Liver (tissue), 9 donors: ENCODE measurements around the gene TCAIM. TPM values are rescaled to one million over a fixed set of nuclear protein-coding genes. Genes with fewer than 3 reads are reported as not detected.

Experiments
- DNase-seq: peaks from one replicate; pipeline ENCODE4 v3.0.0-alpha.2; 2017; ENCODE audit warnings: low spot score
- H3K27ac ChIP-seq, 2 donors: one replicate each; pipeline ENCODE4 v1.7.0; 2013; ENCODE audit warnings: inconsistent platforms in 2 of 2, low read length in 2 of 2, control low read depth in 1 of 2, low read depth in 1 of 2, mild to moderate bottlenecking in 1 of 2
- H3K27me3 ChIP-seq, 4 donors: one replicate each; pipeline versions ENCODE4 v1.6.1 to v1.7.0; 2013; ENCODE audit warnings: low read length in 3 of 4, inconsistent platforms in 1 of 4, mild to moderate bottlenecking in 1 of 4, moderate library complexity in 1 of 4; ENCODE audit not compliant: control insufficient read depth in 4 of 4, insufficient read depth in 4 of 4
- H3K36me3 ChIP-seq, 4 donors: one replicate each; pipeline versions ENCODE4 v1.6.1 to v1.7.0; 2013; ENCODE audit warnings: low read length in 3 of 4, mild to moderate bottlenecking in 3 of 4, low read depth in 1 of 4, moderate library complexity in 1 of 4; ENCODE audit not compliant: control insufficient read depth in 4 of 4, insufficient read depth in 3 of 4
- H3K4me1 ChIP-seq, 4 donors: one replicate each; pipeline versions ENCODE4 v1.6.1 to v1.7.0; 2013; ENCODE audit warnings: low read length in 3 of 4, mild to moderate bottlenecking in 3 of 4, moderate library complexity in 1 of 4; ENCODE audit not compliant: control insufficient read depth in 4 of 4, insufficient read depth in 4 of 4
- H3K4me3 ChIP-seq, 3 donors: one replicate each; pipeline versions ENCODE4 v1.6.1 to v1.7.0; 2013; ENCODE audit warnings: low read length in 3 of 3, control low read depth in 1 of 3, low read depth in 1 of 3, mild to moderate bottlenecking in 1 of 3
- H3K9ac ChIP-seq, 2 donors: one replicate each; pipeline ENCODE4 v1.7.0; 2013; ENCODE audit warnings: low read length in 2 of 2, mild to moderate bottlenecking in 2 of 2, moderate library complexity in 2 of 2, control low read depth in 1 of 2, low read depth in 1 of 2
- H3K9me3 ChIP-seq, 4 donors: one replicate each; pipeline versions ENCODE4 v1.6.1 to v1.7.0; 2013; ENCODE audit warnings: low read length in 3 of 4; ENCODE audit not compliant: control insufficient read depth in 4 of 4
- EGR1 ChIP-seq, 2 donors: IDR thresholded peaks; 2 replicates each; pipeline ENCODE4 v1.6.1; 2016 to 2018; ENCODE audit warnings: antibody characterized with exemption in 2 of 2, low read depth in 2 of 2
- FOXA1 ChIP-seq: IDR thresholded peaks from 2 replicates; pipeline ENCODE4 v1.6.1; 2016; ENCODE audit warnings: antibody characterized with exemption
- FOXA2 ChIP-seq: IDR thresholded peaks from 2 replicates; pipeline ENCODE4 v1.6.1; 2016; ENCODE audit warnings: antibody characterized with exemption
- GABPA ChIP-seq, 2 donors: IDR thresholded peaks in 1 of 2; conservative IDR thresholded peaks in 1 of 2; 2 replicates each; pipeline ENCODE4 v1.6.1; 2016; ENCODE audit warnings: antibody characterized with exemption in 2 of 2, mild to moderate bottlenecking in 1 of 2, moderate library complexity in 1 of 2
- HNF4A ChIP-seq, 2 donors: conservative IDR thresholded peaks; 2 replicates each; pipeline ENCODE4 v1.6.1; 2016; ENCODE audit warnings: antibody characterized with exemption in 2 of 2, mild to moderate bottlenecking in 2 of 2
- JUND ChIP-seq, 2 donors: IDR thresholded peaks; 2 replicates each; pipeline ENCODE4 v1.6.1; 2016; ENCODE audit warnings: antibody characterized with exemption in 2 of 2
- RAD21 ChIP-seq, 2 donors: IDR thresholded peaks; 2 replicates each; pipeline ENCODE4 v1.6.1; 2016; ENCODE audit warnings: antibody characterized with exemption in 2 of 2, mild to moderate bottlenecking in 2 of 2
- RXRA ChIP-seq, 2 donors: IDR thresholded peaks; 2 replicates each; pipeline ENCODE4 v1.6.1; 2017 to 2018; ENCODE audit warnings: antibody characterized with exemption in 2 of 2, mild to moderate bottlenecking in 1 of 2
- SP1 ChIP-seq: IDR thresholded peaks from 2 replicates; pipeline ENCODE4 v1.6.1; 2018; ENCODE audit warnings: antibody characterized with exemption, mild to moderate bottlenecking
- TAF1 ChIP-seq: conservative IDR thresholded peaks from 2 replicates; pipeline ENCODE4 v1.6.1; 2016; ENCODE audit warnings: antibody characterized with exemption, mild to moderate bottlenecking
- YY1 ChIP-seq: IDR thresholded peaks from 2 replicates; pipeline ENCODE4 v1.6.1; 2016; ENCODE audit warnings: antibody characterized with exemption, mild to moderate bottlenecking
- WGBS: extraction: QIAGEN DNeasy Blood & Tissue Kit; methylation state at CpG from one replicate; pipeline ENCODE4 v1.1.7; 2013; 5-methylcytosine and 5-hydroxymethylcytosine counted together
- polyA plus RNA-seq, 2 donors: library from polyadenylated mRNA; stranded (reverse) in 1 of 2; unstranded in 1 of 2; fragments of 200-250 nt in 1 of 2; fragments of >200 nt in 1 of 2; fragmentation: Nextera tagmentation in 1 of 2; extraction: Ambion mirVana in 1 of 2; gene quantifications; one replicate each; pipeline versions ENCODE4 v1.2.1 to v1.2.3, GENCODE V29; 2013 to 2015
- total RNA-seq, 2 donors: library from RNA; depleted of rRNA; stranded (reverse); fragments of >200 nt; gene quantifications; one replicate each; pipeline ENCODE4 v1.2.3, GENCODE V29; 2014
- TF ChIP-seq, protein P1 (sequence below): IDR thresholded peaks from 2 replicates; pipeline ENCODE4 v1.6.1; 2016; ENCODE audit warnings: antibody characterized with exemption
- TF ChIP-seq, protein P2 (sequence below): IDR thresholded peaks from 2 replicates; pipeline ENCODE4 v1.6.1; 2016; ENCODE audit warnings: antibody characterized with exemption, mild to moderate bottlenecking
- TF ChIP-seq, protein P3 (sequence below): IDR thresholded peaks from 2 replicates; pipeline ENCODE4 v1.6.1; 2016; ENCODE audit warnings: antibody characterized with exemption
- donor health status: healthy.
- donor health status: healthy.
- donor health status: healthy.
- donor health status: healthy.
- donor health status: healthy.

TCAIM gene
- total and polyA plus RNA-seq, 4 donors: 21.0 to 46.6 (median 24.0) TPM

DNA sequence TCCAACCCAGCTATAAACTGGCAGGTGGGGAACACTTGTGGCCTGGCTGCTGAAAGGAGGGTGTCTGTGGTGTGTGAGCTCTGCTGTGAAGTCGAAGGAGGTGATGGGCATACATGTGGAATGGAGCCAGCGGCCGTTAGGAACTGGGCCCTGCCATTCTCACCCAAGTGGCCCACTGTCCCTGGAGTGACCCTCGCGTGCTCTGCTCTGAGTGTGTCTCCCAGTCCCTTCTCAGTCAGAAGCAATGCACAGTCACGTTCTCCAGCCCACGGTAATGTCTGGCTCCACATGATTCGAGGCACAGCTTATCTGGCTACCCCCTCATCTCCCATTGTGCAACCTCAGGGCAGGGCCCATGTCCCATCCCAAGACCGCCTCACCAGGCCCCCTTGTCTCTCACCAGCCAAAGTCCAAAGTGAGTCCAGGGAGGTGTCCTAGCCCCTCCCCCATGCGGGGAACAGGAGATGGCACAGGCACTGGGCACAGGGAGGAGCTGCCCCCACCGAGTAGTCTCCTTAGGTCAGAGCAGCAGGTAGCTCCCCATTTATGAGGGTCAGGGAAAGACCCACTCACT, 76.0 kb downstream of the TCAIM start:
- H3K36me3 ChIP-seq: peaks cover 0 to 2% (median under 1%) of the 10 kb centered on the region in 4 donors
- TF ChIP-seq, protein P1, sequence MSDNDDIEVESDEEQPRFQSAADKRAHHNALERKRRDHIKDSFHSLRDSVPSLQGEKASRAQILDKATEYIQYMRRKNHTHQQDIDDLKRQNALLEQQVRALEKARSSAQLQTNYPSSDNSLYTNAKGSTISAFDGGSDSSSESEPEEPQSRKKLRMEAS: no peak
- TF ChIP-seq JUND (IDR thresholded peaks at IDR 0.05) (no peak), RAD21 (IDR thresholded peaks at IDR 0.05) (no peak)
- TF ChIP-seq, protein P2, sequence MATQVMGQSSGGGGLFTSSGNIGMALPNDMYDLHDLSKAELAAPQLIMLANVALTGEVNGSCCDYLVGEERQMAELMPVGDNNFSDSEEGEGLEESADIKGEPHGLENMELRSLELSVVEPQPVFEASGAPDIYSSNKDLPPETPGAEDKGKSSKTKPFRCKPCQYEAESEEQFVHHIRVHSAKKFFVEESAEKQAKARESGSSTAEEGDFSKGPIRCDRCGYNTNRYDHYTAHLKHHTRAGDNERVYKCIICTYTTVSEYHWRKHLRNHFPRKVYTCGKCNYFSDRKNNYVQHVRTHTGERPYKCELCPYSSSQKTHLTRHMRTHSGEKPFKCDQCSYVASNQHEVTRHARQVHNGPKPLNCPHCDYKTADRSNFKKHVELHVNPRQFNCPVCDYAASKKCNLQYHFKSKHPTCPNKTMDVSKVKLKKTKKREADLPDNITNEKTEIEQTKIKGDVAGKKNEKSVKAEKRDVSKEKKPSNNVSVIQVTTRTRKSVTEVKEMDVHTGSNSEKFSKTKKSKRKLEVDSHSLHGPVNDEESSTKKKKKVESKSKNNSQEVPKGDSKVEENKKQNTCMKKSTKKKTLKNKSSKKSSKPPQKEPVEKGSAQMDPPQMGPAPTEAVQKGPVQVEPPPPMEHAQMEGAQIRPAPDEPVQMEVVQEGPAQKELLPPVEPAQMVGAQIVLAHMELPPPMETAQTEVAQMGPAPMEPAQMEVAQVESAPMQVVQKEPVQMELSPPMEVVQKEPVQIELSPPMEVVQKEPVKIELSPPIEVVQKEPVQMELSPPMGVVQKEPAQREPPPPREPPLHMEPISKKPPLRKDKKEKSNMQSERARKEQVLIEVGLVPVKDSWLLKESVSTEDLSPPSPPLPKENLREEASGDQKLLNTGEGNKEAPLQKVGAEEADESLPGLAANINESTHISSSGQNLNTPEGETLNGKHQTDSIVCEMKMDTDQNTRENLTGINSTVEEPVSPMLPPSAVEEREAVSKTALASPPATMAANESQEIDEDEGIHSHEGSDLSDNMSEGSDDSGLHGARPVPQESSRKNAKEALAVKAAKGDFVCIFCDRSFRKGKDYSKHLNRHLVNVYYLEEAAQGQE: no peak
- TF ChIP-seq, protein P3, sequence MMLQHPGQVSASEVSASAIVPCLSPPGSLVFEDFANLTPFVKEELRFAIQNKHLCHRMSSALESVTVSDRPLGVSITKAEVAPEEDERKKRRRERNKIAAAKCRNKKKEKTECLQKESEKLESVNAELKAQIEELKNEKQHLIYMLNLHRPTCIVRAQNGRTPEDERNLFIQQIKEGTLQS: no peak
- H3K27me3 ChIP-seq: no peaks in the 10 kb centered on the region
- H3K9me3 ChIP-seq: no peaks in the 10 kb centered on the region
- H3K9ac ChIP-seq: no peak overlapping the region
- no peaks in the 10 kb centered on the region for H3K4me1 ChIP-seq
- H3K4me3 ChIP-seq: no peak overlapping the region
- no peak for DNase-seq
- WGBS: 82% methylated on average over 11 of the region's 11 CpGs
- no peak overlapping the region for H3K27ac ChIP-seq

DNA sequence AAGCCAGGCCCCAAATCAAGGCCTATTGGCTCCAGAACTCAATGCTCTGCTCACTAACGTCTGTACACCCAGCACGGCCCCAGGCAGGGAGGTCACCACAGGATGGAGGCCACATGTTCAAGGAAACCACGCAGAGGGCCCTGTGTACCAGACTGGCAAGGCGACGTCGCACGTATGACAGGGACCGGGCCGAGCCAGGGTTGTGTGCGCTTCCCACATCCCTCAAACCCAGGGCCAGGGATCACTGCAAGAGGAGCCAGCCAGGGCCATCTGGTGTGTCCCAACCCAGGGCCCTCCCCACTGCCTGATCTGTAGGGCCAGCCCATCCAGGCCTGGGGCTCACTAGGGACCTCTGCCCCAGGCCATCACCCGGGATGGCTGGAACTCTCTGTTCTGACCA, 76.9 kb downstream of the TCAIM start:
- Histone ChIP-seq H3K9me3 (no peaks in the 10 kb centered on the region), H3K27ac (no peak overlapping the region), H3K4me3 (no peak overlapping the region), H3K27me3 (no peaks in the 10 kb centered on the region), H3K4me1 (no peaks in the 10 kb centered on the region), H3K36me3 (peaks cover 0 to 1% (median 0%) of the 10 kb centered on the region in 4 donors), H3K9ac (no peak overlapping the region)
- WGBS: 96% methylated on average over 11 of the region's 11 CpGs
- no peak for DNase-seq
- TF ChIP-seq RAD21 (IDR thresholded peaks at IDR 0.05) (no peak), TAF1 (no peak), HNF4A (conservative IDR thresholded peaks at IDR 0.05) (no peak), EGR1 (IDR thresholded peaks at IDR 0.05; ENCODE audit: low read depth in 2 of 2) (no peak), RXRA (IDR thresholded peaks at IDR 0.05) (no peak), FOXA2 (no peak), SP1 (no peak), YY1 (no peak), FOXA1 (no peak), GABPA (IDR thresholded peaks at IDR 0.05 in 1 of 2, conservative IDR thresholded peaks at IDR 0.05 in 1 of 2) (no peak)
- TF ChIP-seq, protein P1: no peak
- TF ChIP-seq, protein P3: no peak
